ENCODE measurements around the gene HEXIM1.

The HEXIM1 gene

DNA sequence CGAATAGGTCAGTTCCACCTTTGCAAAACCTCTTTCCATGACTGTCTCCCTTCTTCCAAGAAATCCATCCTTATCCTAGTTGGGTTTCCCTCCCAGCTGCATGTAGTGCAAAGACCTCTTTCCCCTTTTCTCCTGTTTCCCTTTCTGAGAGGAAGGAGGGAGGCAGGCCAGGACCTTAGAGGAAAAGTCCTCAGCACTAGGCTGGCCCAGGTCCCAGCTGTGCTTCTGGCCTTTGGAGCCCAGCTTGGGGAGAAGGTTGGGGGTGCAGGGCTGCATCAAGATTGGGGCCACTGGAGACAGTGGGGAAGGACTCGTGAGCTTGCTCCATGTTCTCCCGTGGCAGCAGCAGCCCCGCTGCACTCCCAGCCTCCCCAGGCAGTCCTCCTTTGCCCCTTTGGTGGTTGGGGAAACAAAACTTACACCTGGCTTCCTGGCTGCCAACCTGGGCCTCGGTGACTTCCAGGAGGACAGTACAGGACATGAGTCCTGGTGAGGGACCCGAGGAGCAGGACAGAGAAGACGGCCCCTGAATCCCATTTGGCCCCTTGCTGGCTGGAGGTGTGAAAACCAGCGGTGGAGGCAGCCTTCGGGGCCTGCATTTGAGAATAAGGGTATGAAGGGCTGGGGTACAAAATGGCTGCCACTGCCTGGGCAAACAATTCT lies 13.9 kb downstream of the HEXIM1 start:
- no peak for TF ChIP-seq CTCF (conservative IDR thresholded peaks at IDR 0.05; ENCODE audit: low read depth, low read length)
- Histone ChIP-seq H3K9ac (no peak overlapping the region; the same call in 1 of the 2 replicates), H3K79me2 (ENCODE audit: insufficient read depth, low read depth) (peaks cover 29% of the 10 kb centered on the region), H2AFZ (ENCODE audit: low read depth) (peak overlapping the region; percentile 7; the same call in 1 of the 2 replicates), H3K4me3 (IDR thresholded peaks at IDR 0.05; ENCODE audit: insufficient read depth, low read depth, low read length) (no peak overlapping the region), H3K4me1 (ENCODE audit: low read depth, poor library complexity, severe bottlenecking) (peaks cover 41% of the 10 kb centered on the region), H3K36me3 (ENCODE audit: insufficient read depth) (no peaks in the 10 kb centered on the region), H4K20me1 (ENCODE audit: insufficient read depth) (no peaks in the 10 kb centered on the region), H3K27ac (peak overlapping the region; percentile 29; the same call in 1 of the 2 replicates), H3K27me3 (ENCODE audit: insufficient read depth, low read depth) (no peaks in the 10 kb centered on the region), H3K4me2 (peak overlapping the region; percentile 88)

- peaks cover 14% of the 10 kb centered on the region for H3K79me2 ChIP-seq (ENCODE audit: insufficient read depth, low read depth)
- no peak overlapping the region for H3K9ac ChIP-seq
- H4K20me1 ChIP-seq (ENCODE audit: insufficient read depth) = no peaks in the 10 kb centered on the region
- H2AFZ ChIP-seq (ENCODE audit: low read depth) = no peak overlapping the region
- no peak for TF ChIP-seq CTCF (conservative IDR thresholded peaks at IDR 0.05; ENCODE audit: low read depth, low read length)
- H3K4me3 ChIP-seq (IDR thresholded peaks at IDR 0.05; ENCODE audit: insufficient read depth, low read depth, low read length) = no peak overlapping the region
- peak overlapping the region; percentile 4; the same call in 1 of the 2 replicates for H3K4me2 ChIP-seq
- peaks cover 27% of the 10 kb centered on the region for H3K4me1 ChIP-seq (ENCODE audit: low read depth, poor library complexity, severe bottlenecking)
- H3K27ac ChIP-seq = no peak overlapping the region
- no peaks in the 10 kb centered on the region for H3K36me3 ChIP-seq (ENCODE audit: insufficient read depth)
- no peaks in the 10 kb centered on the region for H3K27me3 ChIP-seq (ENCODE audit: insufficient read depth, low read depth)
Measured at GRCh38 chr17:45164734-45165269, 16.5 kb downstream of the HEXIM1 start.

GRCh38 chr17:45168991-45169752 lies 20.9 kb downstream of the HEXIM1 start:
- no peak overlapping the region for H3K4me3 ChIP-seq (IDR thresholded peaks at IDR 0.05; ENCODE audit: insufficient read depth, low read depth, low read length)
- H3K79me2 ChIP-seq (ENCODE audit: insufficient read depth, low read depth) = no peaks in the 10 kb centered on the region
- no peak overlapping the region for H3K9ac ChIP-seq
- H2AFZ ChIP-seq (ENCODE audit: low read depth) = no peak overlapping the region
- peaks cover 37% of the 10 kb centered on the region for H3K4me1 ChIP-seq (ENCODE audit: low read depth, poor library complexity, severe bottlenecking)
- no peak overlapping the region for H3K27ac ChIP-seq
- no peak overlapping the region for H3K4me2 ChIP-seq
- no peak for TF ChIP-seq CTCF (conservative IDR thresholded peaks at IDR 0.05; ENCODE audit: low read depth, low read length)
- no peaks in the 10 kb centered on the region for H3K36me3 ChIP-seq (ENCODE audit: insufficient read depth)
- H4K20me1 ChIP-seq (ENCODE audit: insufficient read depth) = no peaks in the 10 kb centered on the region
- no peaks in the 10 kb centered on the region for H3K27me3 ChIP-seq (ENCODE audit: insufficient read depth, low read depth)

DNA sequence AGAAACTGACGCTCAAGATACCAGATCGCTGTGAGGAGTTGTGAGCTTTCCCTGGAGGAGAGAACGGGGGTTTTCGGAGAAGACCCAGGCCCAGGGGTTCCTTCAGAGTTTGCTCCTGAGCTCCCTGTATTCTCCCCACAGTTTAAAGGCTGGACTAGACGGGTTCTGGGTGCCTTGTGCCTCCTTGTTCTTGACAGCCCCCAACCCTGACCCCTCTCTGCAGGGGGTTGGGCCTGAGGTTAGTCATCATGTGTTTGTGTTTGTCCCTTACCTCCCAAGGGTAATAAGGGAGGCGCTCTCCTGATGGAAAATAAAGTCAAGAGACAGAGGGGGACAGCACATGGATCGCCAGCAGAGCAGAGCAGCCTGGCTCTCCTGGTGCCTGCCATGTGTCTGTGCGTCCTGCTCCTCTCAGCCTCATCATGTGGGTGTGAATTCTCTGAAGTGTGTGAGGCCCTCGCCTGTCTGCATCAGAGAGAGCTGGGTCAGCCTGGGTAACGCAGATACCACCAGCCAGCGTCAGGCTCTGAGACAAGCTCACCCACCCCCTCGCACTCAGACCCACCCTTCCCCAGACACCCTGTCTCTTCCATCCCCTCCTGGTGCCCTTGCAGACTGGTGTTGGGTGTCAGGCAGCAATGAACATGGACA lies 22.1 kb downstream of the HEXIM1 start:
- Histone ChIP-seq H3K4me2 (no peak overlapping the region), H3K27me3 (ENCODE audit: insufficient read depth, low read depth) (no peaks in the 10 kb centered on the region), H3K79me2 (ENCODE audit: insufficient read depth, low read depth) (no peaks in the 10 kb centered on the region), H3K9ac (no peak overlapping the region), H3K4me1 (ENCODE audit: low read depth, poor library complexity, severe bottlenecking) (peaks cover 29% of the 10 kb centered on the region), H3K27ac (no peak overlapping the region), H4K20me1 (ENCODE audit: insufficient read depth) (no peaks in the 10 kb centered on the region), H3K36me3 (ENCODE audit: insufficient read depth) (no peaks in the 10 kb centered on the region), H3K4me3 (IDR thresholded peaks at IDR 0.05; ENCODE audit: insufficient read depth, low read depth, low read length) (no peak overlapping the region), H2AFZ (ENCODE audit: low read depth) (no peak overlapping the region)
- no peak for TF ChIP-seq CTCF (conservative IDR thresholded peaks at IDR 0.05; ENCODE audit: low read depth, low read length)
